Esophagus muscularis mucosa (tissue), 4 donors: ENCODE measurements around the gene RAD51B. TPM values are rescaled to one million over a fixed set of nuclear protein-coding genes. Genes with fewer than 3 reads are reported as not detected.
"Not testable (repeated sequence)": the region's sequence is repeated elsewhere in the genome, so short reads cannot be mapped to it uniquely, and the experiment has no call there.

ENCODE experiments used
- DNase-seq: peaks from one replicate; pipeline ENCODE4 v3.0.0-alpha.2; 2017; ENCODE audit errors: extremely low spot score
- H3K27ac ChIP-seq, 4 donors: fragments of 200-600 bp; sonication (generic); replicated peaks in 1 of 4; 1 replicate in 3 of 4; 2 replicates in 1 of 4; pipeline ENCODE4 v1.5.1; 2016 to 2019; ENCODE audit warnings: mild to moderate bottlenecking in 1 of 4
- H3K27me3 ChIP-seq, 4 donors: fragments of 200-600 bp; sonication (generic); one replicate each; pipeline versions ENCODE4 v1.5.1 to v1.6.0; 2016 to 2019
- H3K36me3 ChIP-seq, 4 donors: fragments of 200-600 bp; sonication (generic); one replicate each; pipeline ENCODE4 v1.5.1; 2016 to 2019
- H3K4me1 ChIP-seq, 4 donors: fragments of 200-600 bp; sonication (generic); one replicate each; pipeline ENCODE4 v1.5.1; 2016 to 2019
- H3K4me3 ChIP-seq, 4 donors: fragments of 200-600 bp; sonication (generic); 1 replicate in 2 of 4; 2 replicates in 2 of 4; pipeline ENCODE4 v1.5.1; 2016 to 2019; ENCODE audit warnings: mild to moderate bottlenecking in 4 of 4, moderate library complexity in 1 of 4
- H3K9me3 ChIP-seq, 4 donors: fragments of 200-600 bp; sonication (generic); 1 replicate in 3 of 4; 2 replicates in 1 of 4; pipeline ENCODE4 v1.5.1; 2016 to 2019
- CTCF ChIP-seq, 3 experiments: fragments of 200-600 bp in 2 of 3; fragments of 450-650 bp in 1 of 3; sonication (generic) in 2 of 3; IDR thresholded peaks; one replicate each; pipeline ENCODE4 v1.5.1; 2017 to 2019; ENCODE audit warnings: antibody characterized with exemption in 3 of 3, mild to moderate bottlenecking in 2 of 3, moderate library complexity in 1 of 3
- EP300 ChIP-seq: sonication (generic); formaldehyde crosslinking; IDR thresholded peaks from one replicate; pipeline ENCODE4 v1.6.1; 2017; ENCODE audit warnings: antibody characterized with exemption
- POLR2A ChIP-seq: fragments of 450-650 bp; IDR thresholded peaks from one replicate; pipeline ENCODE4 v1.6.1; 2017; ENCODE audit warnings: antibody characterized with exemption, moderate library complexity, mild to moderate bottlenecking, low read depth
- POLR2AphosphoS5 ChIP-seq, 2 donors: sonication (generic); formaldehyde crosslinking; IDR thresholded peaks; one replicate each; pipeline ENCODE4 v1.6.1; 2017; ENCODE audit warnings: antibody characterized with exemption in 2 of 2
- WGBS: methylation state at CpG from one replicate; pipeline ENCODE4 v1.1.5; 2018; 5-methylcytosine and 5-hydroxymethylcytosine counted together
- intact Hi-C: fragments of 100-400 bp; cut with DNase I; formaldehyde crosslinking; loops from one replicate; pipeline ENCODE4 v1.15.1; 2023
- total RNA-seq, 4 donors: library from RNA; depleted of rRNA; stranded (reverse); fragments of >200 nt; gene quantifications; one replicate each; pipeline versions ENCODE4 v1.1.0 to v1.2.1, GENCODE V29; 2016

RAD51B gene
- total RNA-seq, 4 donors from 2014 or later: 2.8 to 11.1 (median 5.1) TPM

GRCh38 chr14:67982711-67983608 is 163.4 kb downstream of the RAD51B start:
- H3K4me3 ChIP-seq: no peak overlapping the region
- no peak for DNase-seq
- no peaks in the 10 kb centered on the region for H3K36me3 ChIP-seq
- no peaks in the 10 kb centered on the region for H3K9me3 ChIP-seq
- intact Hi-C loops: no loop called here
- H3K4me1 ChIP-seq: peaks cover under 1 to 34% (median 24%) of the 10 kb centered on the region in 4 donors
- WGBS: 88% methylated on average over 3 of the region's 3 CpGs
- H3K27me3 ChIP-seq: no peaks in the 10 kb centered on the region
- H3K27ac ChIP-seq: no peak overlapping the region
- TF ChIP-seq CTCF (IDR thresholded peaks at IDR 0.05) (no peak), POLR2A (no peak), POLR2AphosphoS5 (IDR thresholded peaks at IDR 0.05) (no peak), EP300 (no peak)

GRCh38 chr14:67984274-67984673 is 164.7 kb downstream of the RAD51B start:
- Histone ChIP-seq H3K4me1 (peaks cover 0 to 28% (median 17%) of the 10 kb centered on the region in 4 donors), H3K4me3 (no peak overlapping the region), H3K27me3 (no peaks in the 10 kb centered on the region), H3K9me3 (no peaks in the 10 kb centered on the region), H3K27ac (no peak overlapping the region), H3K36me3 (no peaks in the 10 kb centered on the region)
- no peak for TF ChIP-seq EP300
- no peak for TF ChIP-seq POLR2A
- TF ChIP-seq POLR2AphosphoS5 (IDR thresholded peaks at IDR 0.05): no peak
- no peak for TF ChIP-seq CTCF (IDR thresholded peaks at IDR 0.05)
- intact Hi-C loops: no loop called here
- DNase-seq: no peak

- peak overlapping the region in 2 of 4 donors; percentile 36 to 70 for H3K27ac ChIP-seq
- no peak overlapping the region for H3K4me3 ChIP-seq
- no peaks in the 10 kb centered on the region for H3K27me3 ChIP-seq
- DNase-seq: no peak
- intact Hi-C loops: no loop called here
- WGBS: 55% methylated on average over 6 of the region's 6 CpGs
- peaks cover 0 to 28% (median 17%) of the 10 kb centered on the region in 4 donors for H3K4me1 ChIP-seq
- no peak for TF ChIP-seq POLR2A
- no peak for TF ChIP-seq EP300
- no peaks in the 10 kb centered on the region for H3K36me3 ChIP-seq
- no peaks in the 10 kb centered on the region for H3K9me3 ChIP-seq
Measured at GRCh38 chr14:67986131-67986841, 166.7 kb downstream of the RAD51B start.

- intact Hi-C loops: no loop called here
- Histone ChIP-seq H3K27me3 (no peaks in the 10 kb centered on the region), H3K4me3 (peak overlapping the region in 2 of 4 donors; percentile 13 to 19), H3K9me3 (no peaks in the 10 kb centered on the region), H3K4me1 (peaks cover 0 to 28% (median 17%) of the 10 kb centered on the region in 4 donors), H3K27ac (peak overlapping the region; percentile 35 to 70 (median 58)), H3K36me3 (no peaks in the 10 kb centered on the region)
- TF ChIP-seq POLR2AphosphoS5 (IDR thresholded peaks at IDR 0.05) (no peak), POLR2A (no peak), CTCF (IDR thresholded peaks at IDR 0.05) (no peak), EP300 (no peak)
- DNase-seq: no peak
- 29% methylated on average over 5 of the region's 5 CpGs for WGBS
Measured at GRCh38 chr14:67987606-67988005, 168.0 kb downstream of the RAD51B start.

GRCh38 chr14:67988210-67988609 is 168.6 kb downstream of the RAD51B start:
- WGBS: 86% methylated on average over 7 of the region's 7 CpGs
- intact Hi-C loops, H3K9me3 ChIP-seq, H3K4me3 ChIP-seq, H3K27me3 ChIP-seq, H3K36me3 ChIP-seq, DNase-seq: not testable (repeated sequence)
- Histone ChIP-seq H3K27ac (peak overlapping the region; percentile 35 to 70 (median 58)), H3K4me1 (peaks cover 0 to 28% (median 17%) of the 10 kb centered on the region in 4 donors)
